ENCODE data around the gene CFD.
"Not testable (repeated sequence)": the region's sequence is repeated elsewhere in the genome, so short reads cannot be mapped to it uniquely, and the experiment has no call there.

The CFD gene

DNA sequence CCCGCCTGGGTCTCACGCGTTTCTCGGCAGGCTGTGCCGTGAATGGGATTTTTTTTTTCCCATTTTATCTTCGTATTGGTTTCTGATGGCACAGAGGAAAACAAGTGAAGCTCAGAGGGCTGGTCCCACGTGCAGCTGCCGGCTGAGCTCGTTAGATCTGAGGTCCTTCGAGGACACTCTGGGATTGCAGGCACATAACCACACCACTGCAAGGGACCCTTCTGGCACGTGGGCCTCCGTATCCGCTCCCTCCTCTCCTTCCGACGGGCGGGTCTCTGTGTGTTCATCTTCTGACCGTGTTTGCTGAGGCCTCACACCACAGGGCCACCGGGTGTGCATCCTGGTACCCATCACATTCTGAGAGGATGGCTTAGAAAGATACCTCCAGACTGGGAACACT lies 16.6 kb downstream of the CFD start:
- Histone ChIP-seq H3K9ac (ENCODE audit: low read length) (no peak overlapping the region), H3K9me3 (ENCODE audit: insufficient read depth, low read length) (no peaks in the 10 kb centered on the region), H4K20me1 (ENCODE audit: low read depth, low read length) (no peaks in the 10 kb centered on the region), H3F3A (ENCODE audit: insufficient read depth) (no peaks in the 10 kb centered on the region), H3K36me3 (ENCODE audit: low read length) (no peaks in the 10 kb centered on the region), H3K9me2 (replicated peaks; ENCODE audit: insufficient read depth, low read length) (no peaks in the 10 kb centered on the region), H2AFZ (ENCODE audit: low read depth, low read length, severe bottlenecking) (no peak overlapping the region), H3K79me2 (ENCODE audit: insufficient read depth, low read length) (no peaks in the 10 kb centered on the region), H3K4me3 (ENCODE audit: insufficient read depth, low read length, poor library complexity, severe bottlenecking) (no peak overlapping the region), H3K4me2 (ENCODE audit: low read depth, low read length, poor library complexity, severe bottlenecking) (no peak overlapping the region), H3K27me3 (ENCODE audit: low read length) (no peaks in the 10 kb centered on the region), H3K27ac (ENCODE audit: low read depth, low read length) (no peak overlapping the region)
- no peak for TF ChIP-seq EZH2phosphoT487 (conservative IDR thresholded peaks at IDR 0.05; ENCODE audit: low read length)
- TF ChIP-seq, protein P1, sequence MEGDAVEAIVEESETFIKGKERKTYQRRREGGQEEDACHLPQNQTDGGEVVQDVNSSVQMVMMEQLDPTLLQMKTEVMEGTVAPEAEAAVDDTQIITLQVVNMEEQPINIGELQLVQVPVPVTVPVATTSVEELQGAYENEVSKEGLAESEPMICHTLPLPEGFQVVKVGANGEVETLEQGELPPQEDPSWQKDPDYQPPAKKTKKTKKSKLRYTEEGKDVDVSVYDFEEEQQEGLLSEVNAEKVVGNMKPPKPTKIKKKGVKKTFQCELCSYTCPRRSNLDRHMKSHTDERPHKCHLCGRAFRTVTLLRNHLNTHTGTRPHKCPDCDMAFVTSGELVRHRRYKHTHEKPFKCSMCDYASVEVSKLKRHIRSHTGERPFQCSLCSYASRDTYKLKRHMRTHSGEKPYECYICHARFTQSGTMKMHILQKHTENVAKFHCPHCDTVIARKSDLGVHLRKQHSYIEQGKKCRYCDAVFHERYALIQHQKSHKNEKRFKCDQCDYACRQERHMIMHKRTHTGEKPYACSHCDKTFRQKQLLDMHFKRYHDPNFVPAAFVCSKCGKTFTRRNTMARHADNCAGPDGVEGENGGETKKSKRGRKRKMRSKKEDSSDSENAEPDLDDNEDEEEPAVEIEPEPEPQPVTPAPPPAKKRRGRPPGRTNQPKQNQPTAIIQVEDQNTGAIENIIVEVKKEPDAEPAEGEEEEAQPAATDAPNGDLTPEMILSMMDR (IDR thresholded peaks at IDR 0.05; ENCODE audit: insufficient read depth, low read length, poor library complexity, severe bottlenecking), result no peak

DNA sequence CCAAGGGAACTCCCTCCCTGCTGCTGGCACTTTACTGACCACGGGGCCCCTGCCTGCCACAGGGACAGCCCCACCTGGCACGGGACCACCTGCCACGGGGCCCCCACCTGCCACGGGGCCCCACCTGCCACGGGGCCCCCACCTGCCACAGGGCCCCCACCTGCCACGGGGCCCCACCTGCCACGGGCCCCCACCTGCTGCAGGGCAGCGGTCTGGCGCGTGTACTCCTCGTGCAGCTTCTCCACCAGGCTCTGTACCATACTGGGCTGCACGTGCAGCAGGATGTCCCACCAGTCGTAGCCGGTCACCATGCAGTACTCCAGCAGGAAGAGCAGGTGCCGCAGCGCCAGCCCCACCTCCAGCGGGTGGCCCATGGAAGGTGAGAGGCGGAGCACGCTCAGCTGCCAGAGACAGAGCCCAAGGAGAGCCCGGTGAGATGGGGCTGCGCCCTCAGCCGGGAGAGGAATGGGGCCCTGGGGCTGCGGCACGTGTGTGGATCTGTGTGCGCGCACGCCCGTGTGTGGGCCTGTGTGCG lies 17.4 kb downstream of the CFD start:
- Histone ChIP-seq H3K79me2 (ENCODE audit: insufficient read depth, low read length) (no peaks in the 10 kb centered on the region), H3F3A (ENCODE audit: insufficient read depth) (no peaks in the 10 kb centered on the region), H3K27ac (ENCODE audit: low read depth, low read length) (no peak overlapping the region), H3K9ac (ENCODE audit: low read length) (no peak overlapping the region), H3K4me3 (ENCODE audit: insufficient read depth, low read length, poor library complexity, severe bottlenecking) (no peak overlapping the region), H3K9me2 (replicated peaks; ENCODE audit: insufficient read depth, low read length) (no peaks in the 10 kb centered on the region), H2AFZ (ENCODE audit: low read depth, low read length, severe bottlenecking) (no peak overlapping the region), H3K4me2 (ENCODE audit: low read depth, low read length, poor library complexity, severe bottlenecking) (no peak overlapping the region), H3K36me3 (ENCODE audit: low read length) (no peaks in the 10 kb centered on the region), H4K20me1 (ENCODE audit: low read depth, low read length) (no peaks in the 10 kb centered on the region), H3K9me3 (ENCODE audit: insufficient read depth, low read length) (no peaks in the 10 kb centered on the region), H3K27me3 (ENCODE audit: low read length) (no peaks in the 10 kb centered on the region)
- TF ChIP-seq, protein P1 (IDR thresholded peaks at IDR 0.05; ENCODE audit: insufficient read depth, low read length, poor library complexity, severe bottlenecking), result no peak
- no peak for TF ChIP-seq EZH2phosphoT487 (conservative IDR thresholded peaks at IDR 0.05; ENCODE audit: low read length)

DNA sequence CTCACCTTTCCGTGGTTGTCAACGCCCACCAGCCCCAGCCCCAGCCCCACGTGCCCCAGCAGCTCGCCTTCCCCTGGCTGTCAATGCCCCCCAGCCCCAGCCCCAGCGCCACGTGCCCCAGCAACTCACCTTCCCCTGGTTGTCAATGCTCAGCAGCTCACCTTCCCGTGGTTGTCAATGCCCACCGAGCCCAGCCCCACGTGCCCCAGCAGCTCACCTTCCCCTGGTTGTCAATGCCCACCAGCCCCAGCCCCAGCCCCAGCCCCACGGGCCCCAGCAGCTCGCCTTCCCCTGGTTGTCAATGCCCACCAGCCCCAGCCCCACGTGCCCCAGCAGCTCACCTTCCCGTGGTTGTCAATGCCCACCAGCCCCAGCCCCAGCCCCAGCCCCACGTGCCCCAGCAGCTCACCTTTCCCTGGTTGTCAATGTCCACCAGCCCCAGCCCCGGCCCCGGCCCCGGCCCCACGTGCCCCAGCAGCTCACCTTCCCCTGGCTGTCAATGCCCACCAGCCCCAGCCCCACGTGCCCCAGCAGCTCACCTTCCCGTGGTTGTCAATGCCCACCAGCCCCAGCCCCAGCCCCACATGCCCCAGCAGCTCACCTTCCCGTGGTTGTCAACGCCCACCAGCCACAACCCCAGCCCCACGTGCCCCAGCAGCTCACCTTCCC lies 18.7 kb downstream of the CFD start:
- not testable (repeated sequence) for H3K79me2 ChIP-seq (ENCODE audit: insufficient read depth, low read length); H3K36me3 ChIP-seq (ENCODE audit: low read length); H2AFZ ChIP-seq (ENCODE audit: low read depth, low read length, severe bottlenecking); H3K9me3 ChIP-seq (ENCODE audit: insufficient read depth, low read length); H4K20me1 ChIP-seq (ENCODE audit: low read depth, low read length); H3K27me3 ChIP-seq (ENCODE audit: low read length); H3K4me3 ChIP-seq (ENCODE audit: insufficient read depth, low read length, poor library complexity, severe bottlenecking); H3K9me2 ChIP-seq (replicated peaks; ENCODE audit: insufficient read depth, low read length); H3K27ac ChIP-seq (ENCODE audit: low read depth, low read length); H3K4me2 ChIP-seq (ENCODE audit: low read depth, low read length, poor library complexity, severe bottlenecking); H3F3A ChIP-seq (ENCODE audit: insufficient read depth); H3K9ac ChIP-seq (ENCODE audit: low read length)

DNA sequence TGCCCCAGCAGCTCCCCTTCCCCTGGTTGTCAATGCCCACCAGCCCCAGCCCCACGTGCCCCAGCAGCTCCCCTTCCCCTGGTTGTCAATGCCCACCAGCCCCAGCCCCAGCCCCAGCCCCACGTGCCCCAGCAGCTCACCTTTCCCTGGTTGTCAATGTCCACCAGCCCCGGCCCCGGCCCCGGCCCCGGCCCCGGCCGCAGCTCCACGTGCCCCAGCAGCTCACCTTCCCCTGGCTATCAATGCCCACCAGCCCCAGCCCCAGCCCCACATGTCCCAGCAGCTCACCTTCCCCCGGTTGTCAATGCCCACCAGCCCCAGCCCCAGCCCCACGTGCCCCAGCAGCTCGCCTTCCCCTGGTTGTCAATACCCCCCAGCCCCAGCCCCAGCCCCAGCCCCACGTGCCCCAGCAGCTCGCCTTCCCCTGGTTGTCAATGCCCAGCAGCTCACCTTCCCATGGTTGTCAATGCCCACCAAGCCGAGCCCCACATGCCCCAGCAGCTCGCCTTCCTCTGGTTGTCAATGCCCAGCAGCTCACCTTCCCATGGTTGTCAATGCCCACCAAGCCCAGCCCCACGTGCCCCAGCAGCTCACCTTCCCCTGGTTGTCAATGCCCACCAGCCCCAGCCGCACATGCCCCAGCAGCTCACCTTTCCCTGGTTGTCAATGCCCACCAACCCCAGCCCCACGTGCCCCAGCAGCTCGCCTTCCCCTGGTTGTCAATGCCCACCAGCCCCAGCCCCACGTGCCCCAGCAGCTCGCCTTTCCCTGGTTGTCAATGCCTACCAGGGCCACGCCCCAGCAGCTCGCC lies 19.5 kb downstream of the CFD start:
- not testable (repeated sequence) for H3K36me3 ChIP-seq (ENCODE audit: low read length); H3K27ac ChIP-seq (ENCODE audit: low read depth, low read length); H3K79me2 ChIP-seq (ENCODE audit: insufficient read depth, low read length); H3K9me2 ChIP-seq (replicated peaks; ENCODE audit: insufficient read depth, low read length); H4K20me1 ChIP-seq (ENCODE audit: low read depth, low read length); H3K27me3 ChIP-seq (ENCODE audit: low read length); H3K9me3 ChIP-seq (ENCODE audit: insufficient read depth, low read length); H3K9ac ChIP-seq (ENCODE audit: low read length); H3K4me2 ChIP-seq (ENCODE audit: low read depth, low read length, poor library complexity, severe bottlenecking); H3K4me3 ChIP-seq (ENCODE audit: insufficient read depth, low read length, poor library complexity, severe bottlenecking); H3F3A ChIP-seq (ENCODE audit: insufficient read depth); H2AFZ ChIP-seq (ENCODE audit: low read depth, low read length, severe bottlenecking)
